Measurements from ENCODE around the gene BICDL2.

DNA sequence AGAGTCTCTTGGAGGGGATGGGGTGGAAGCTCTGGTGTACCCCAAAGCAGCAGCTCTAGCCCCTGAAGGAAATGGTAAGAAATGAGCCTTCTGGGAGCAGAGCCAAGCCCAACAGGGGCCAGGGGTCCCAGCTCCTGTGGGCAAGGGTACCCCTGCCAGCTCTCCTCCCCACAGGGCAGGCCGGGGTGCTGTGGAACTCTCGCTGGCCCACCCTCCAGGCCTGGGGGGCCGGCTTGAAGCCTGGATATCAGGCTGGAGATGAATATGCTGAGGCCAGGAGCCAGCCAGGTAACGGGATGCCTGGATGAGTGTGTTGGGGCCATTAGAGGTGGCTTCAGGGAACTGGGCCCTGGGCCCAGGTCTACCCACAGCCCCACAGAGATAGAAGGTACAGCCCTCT lies 36.2 kb downstream of the BICDL2 start:
- TF ChIP-seq, protein P1, sequence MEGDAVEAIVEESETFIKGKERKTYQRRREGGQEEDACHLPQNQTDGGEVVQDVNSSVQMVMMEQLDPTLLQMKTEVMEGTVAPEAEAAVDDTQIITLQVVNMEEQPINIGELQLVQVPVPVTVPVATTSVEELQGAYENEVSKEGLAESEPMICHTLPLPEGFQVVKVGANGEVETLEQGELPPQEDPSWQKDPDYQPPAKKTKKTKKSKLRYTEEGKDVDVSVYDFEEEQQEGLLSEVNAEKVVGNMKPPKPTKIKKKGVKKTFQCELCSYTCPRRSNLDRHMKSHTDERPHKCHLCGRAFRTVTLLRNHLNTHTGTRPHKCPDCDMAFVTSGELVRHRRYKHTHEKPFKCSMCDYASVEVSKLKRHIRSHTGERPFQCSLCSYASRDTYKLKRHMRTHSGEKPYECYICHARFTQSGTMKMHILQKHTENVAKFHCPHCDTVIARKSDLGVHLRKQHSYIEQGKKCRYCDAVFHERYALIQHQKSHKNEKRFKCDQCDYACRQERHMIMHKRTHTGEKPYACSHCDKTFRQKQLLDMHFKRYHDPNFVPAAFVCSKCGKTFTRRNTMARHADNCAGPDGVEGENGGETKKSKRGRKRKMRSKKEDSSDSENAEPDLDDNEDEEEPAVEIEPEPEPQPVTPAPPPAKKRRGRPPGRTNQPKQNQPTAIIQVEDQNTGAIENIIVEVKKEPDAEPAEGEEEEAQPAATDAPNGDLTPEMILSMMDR (tag by site-specific recombination; IDR thresholded peaks at IDR 0.05) = no peak
- TF ChIP-seq KLF7 (tag by site-specific recombination; IDR thresholded peaks at IDR 0.05; ENCODE audit: borderline replicate concordance) (no peak), MYNN (tag by site-specific recombination; IDR thresholded peaks at IDR 0.05; ENCODE audit: borderline replicate concordance) (no peak)

Measured in HEK293 (cell line).